Stimulated activated CD4-positive, alpha-beta T cell treated with anti-CD3 and anti-CD28 coated beads, Interleukin-2, amount 100 ng/mL, for 48 hours (primary cell): ENCODE measurements around the gene CHKB.
A peak's percentile ranks its signal among the peaks of the same experiment; 100 is the strongest.

Experiments
- DNase-seq, 2 donors: peaks; one replicate each; pipeline ENCODE4 v3.0.0-alpha.2; 2020

The CHKB gene

GRCh38 chr22:50597097-50597496 is 14.4 kb upstream of the CHKB start:
- no peak for DNase-seq

- DNase-seq, result no peak
Measured at GRCh38 chr22:50595189-50595588, 12.5 kb upstream of the CHKB start.

GRCh38 chr22:50587407-50587806 is 4.8 kb upstream of the CHKB start:
- DNase-seq, result no peak

GRCh38 chr22:50586416-50586815 is 3.8 kb upstream of the CHKB start:
- DNase-seq, result no peak

GRCh38 chr22:50585781-50586180 is 3.1 kb upstream of the CHKB start:
- DNase-seq, result no peak

- DNase-seq, result no peak
Measured at GRCh38 chr22:50585238-50585637, 2.6 kb upstream of the CHKB start.

- no peak for DNase-seq
Measured at GRCh38 chr22:50584106-50585096, 1.8 kb upstream of the CHKB start.

- no peak for DNase-seq
Measured at GRCh38 chr22:50583294-50583861, 729 bp upstream of the CHKB start.

GRCh38 chr22:50581950-50582492 is 628 bp downstream of the CHKB start:
- DNase-seq, result peak; percentile 19 to 26

GRCh38 chr22:50581031-50581949 is 1.4 kb downstream of the CHKB start:
- no peak for DNase-seq

GRCh38 chr22:50579752-50580151 is 2.9 kb downstream of the CHKB start:
- no peak for DNase-seq

- DNase-seq, result no peak
Measured at GRCh38 chr22:50578776-50579310, 3.8 kb downstream of the CHKB start.

- DNase-seq, result no peak
Measured at GRCh38 chr22:50577987-50578775, 4.5 kb downstream of the CHKB start, which contains the start of gene CPT1B. TSS of gene CPT1B (minus strand) at chr22:50578427. CDS start at chr22:50577915, 512 bp downstream.

GRCh38 chr22:50577697-50577986 is 5.0 kb downstream of the CHKB start:
- no peak for DNase-seq

- DNase-seq, result no peak
Measured at GRCh38 chr22:50576806-50577696, 5.6 kb downstream of the CHKB start.

- no peak for DNase-seq
Measured at GRCh38 chr22:50576070-50576469, 6.6 kb downstream of the CHKB start.

GRCh38 chr22:50575426-50575941 is 7.2 kb downstream of the CHKB start:
- DNase-seq, result no peak

- no peak for DNase-seq
Measured at GRCh38 chr22:50574383-50574755, 8.3 kb downstream of the CHKB start.

- DNase-seq, result no peak
Measured at GRCh38 chr22:50573491-50574382, 8.9 kb downstream of the CHKB start.

- DNase-seq, result no peak
Measured at GRCh38 chr22:50572965-50573364, 9.7 kb downstream of the CHKB start.
